Dermis microvascular lymphatic vessel endothelial cell (primary cell): ENCODE measurements around the gene HIP1R. TPM values are rescaled to one million over a fixed set of nuclear protein-coding genes. Genes with fewer than 3 reads are reported as not detected.
"Not testable (repeated sequence)": the region's sequence is repeated elsewhere in the genome, so short reads cannot be mapped to it uniquely, and the experiment has no call there.

ENCODE experiments used
- DNase-seq, 2 donors: peaks; one replicate each; pipeline versions ENCODE4 v3.0.0 to v3.0.0-alpha.2; 2010; ENCODE audit warnings: low read depth in 2 of 2
- total RNA-seq: library from RNA; depleted of rRNA; stranded (reverse); fragments of >200 nt; gene quantifications from 2 replicates; pipeline ENCODE4 v1.2.1, GENCODE V29; 2014

The HIP1R gene
- total RNA-seq, 1 donor from 2014 or later, result 47.2 TPM

GRCh38 chr12:122871851-122872780 lies 36.9 kb downstream of the HIP1R start:
- peak; percentile 58 to 83 for DNase-seq

GRCh38 chr12:122872815-122873361 lies 37.6 kb downstream of the HIP1R start:
- DNase-seq, result no peak

- no peak for DNase-seq
Observed at GRCh38 chr12:122873540-122873939, 38.3 kb downstream of the HIP1R start.

GRCh38 chr12:122874081-122874480 lies 38.8 kb downstream of the HIP1R start:
- DNase-seq, result no peak

- no peak for DNase-seq
Observed at GRCh38 chr12:122875590-122876220, 40.4 kb downstream of the HIP1R start.

- DNase-seq, result not testable (repeated sequence)
Observed at GRCh38 chr12:122876281-122876680, 41.0 kb downstream of the HIP1R start.

- DNase-seq, result no peak
Observed at GRCh38 chr12:122876731-122877130, 41.5 kb downstream of the HIP1R start.

- no peak for DNase-seq
Observed at GRCh38 chr12:122878780-122879612, 43.7 kb downstream of the HIP1R start.

- no peak for DNase-seq
Observed at GRCh38 chr12:122880155-122880667, 45.0 kb downstream of the HIP1R start.

GRCh38 chr12:122880668-122881067 lies 45.4 kb downstream of the HIP1R start:
- DNase-seq, result peak in 1 of 2 donors; percentile 48

GRCh38 chr12:122882908-122883558 lies 47.8 kb downstream of the HIP1R start:
- DNase-seq, result peak in 1 of 2 donors; percentile 29

- DNase-seq, result no peak
Observed at GRCh38 chr12:122884091-122884826, 49.0 kb downstream of the HIP1R start.

GRCh38 chr12:122884860-122885259 lies 49.6 kb downstream of the HIP1R start:
- DNase-seq, result peak; percentile 46 to 69

- no peak for DNase-seq
Observed at GRCh38 chr12:122886161-122886560, 50.9 kb downstream of the HIP1R start.

GRCh38 chr12:122886851-122887818 lies 51.9 kb downstream of the HIP1R start:
- DNase-seq, result peak in 1 of 2 donors; percentile 79

- DNase-seq, result no peak
Observed at GRCh38 chr12:122887819-122888212, 52.6 kb downstream of the HIP1R start.

GRCh38 chr12:122888232-122888752 lies 53.0 kb downstream of the HIP1R start:
- peak; percentile 95 to 97 for DNase-seq

- no peak for DNase-seq
Observed at GRCh38 chr12:122889761-122890520, 54.7 kb downstream of the HIP1R start.
